ENCODE results near the gene UCMA. TPM values are rescaled to one million over a fixed set of nuclear protein-coding genes. Genes with fewer than 3 reads are reported as not detected.

Gene UCMA
- total and polyA plus RNA-seq, 9 of the 15 experiments (the other 6 are each of a cell fraction or from before 2014, with no cell fraction given): not detected

- in situ Hi-C loops (cut with MboI) (no loop called here), intact Hi-C loops (cut with micrococcal nuclease) (loop anchor here (10.0 kb wide), 1 partner anchor 48 kb away; no protein-coding TSS in a partner anchor)
- TF ChIP-seq PYGO2 (tag; IDR thresholded peaks at IDR 0.05): no peak
- no peak for TF ChIP-seq ZNF431 (CRISPR knock-in tag; IDR thresholded peaks at IDR 0.05)
- no peak for TF ChIP-seq ETV6 (IDR thresholded peaks at IDR 0.05; ENCODE audit: borderline replicate concordance in 1 of 2, low read depth in 2 of 2, low read length in 1 of 2)
- TF ChIP-seq ETV6 (CRISPR knock-in tag; IDR thresholded peaks at IDR 0.05; ENCODE audit: borderline replicate concordance): no peak
- no peak for TF ChIP-seq RUNX1 (IDR thresholded peaks at IDR 0.05; ENCODE audit: low read depth)
- TF ChIP-seq GABPB1 (CRISPR knock-in tag; IDR thresholded peaks at IDR 0.05): no peak
- TF ChIP-seq KDM5B (IDR thresholded peaks at IDR 0.05; ENCODE audit: insufficient replicate concordance, low read depth, low read length): no peak
- TF ChIP-seq NEUROD1 (IDR thresholded peaks at IDR 0.05; ENCODE audit: borderline replicate concordance, low read depth, low read length, partially characterized antibody): no peak
- TF ChIP-seq ZNF644 (tag; IDR thresholded peaks at IDR 0.05; ENCODE audit: low read depth): no peak
- no peak for TF ChIP-seq BDP1 (IDR thresholded peaks at IDR 0.05; ENCODE audit: insufficient read depth, insufficient read length)
- no peak for TF ChIP-seq KDM1A (IDR thresholded peaks at IDR 0.05)
- TF ChIP-seq ZNF740 (CRISPR knock-in tag; IDR thresholded peaks at IDR 0.05): no peak
- TF ChIP-seq ZNF740 (tag; IDR thresholded peaks at IDR 0.05): no peak
- no peak for TF ChIP-seq ZNF589 (CRISPR knock-in tag; IDR thresholded peaks at IDR 0.05; ENCODE audit: low read depth)
- TF ChIP-seq POLR2A (conservative IDR thresholded peaks at IDR 0.05): no peak
- TF ChIP-seq ZNF280A (IDR thresholded peaks at IDR 0.05; ENCODE audit: low read depth, partially characterized antibody): no peak
- TF ChIP-seq ZNF232 (CRISPR knock-in tag; IDR thresholded peaks at IDR 0.05): no peak
- TF ChIP-seq ZBTB34 (CRISPR knock-in tag; IDR thresholded peaks at IDR 0.05): no peak
- no peak for TF ChIP-seq SIN3A (IDR thresholded peaks at IDR 0.05; ENCODE audit: borderline replicate concordance in 2 of 2, control insufficient read depth in 1 of 2, low read depth in 2 of 2, low read length in 2 of 2)
- H3K9me1 ChIP-seq (ENCODE audit: control insufficient read depth, insufficient read depth, low read length): no peaks in the 10 kb centered on the region
- no peak overlapping the region for H3K4me2 ChIP-seq (ENCODE audit: insufficient read depth, low read length)
- no peaks in the 10 kb centered on the region for H3K36me3 ChIP-seq (ENCODE audit: control insufficient read depth, insufficient read depth, low read length)
- DNase-seq (ENCODE audit: extremely low read depth in 1 of 4, low spot score in 3 of 4) (no peak), FAIRE-seq (no peak), ATAC-seq (no peak)
- POLR2A ChIA-PET: interaction anchor here (1.0 kb wide), 1 partner anchor 75 kb away, joined by 4 read pairs; no protein-coding TSS in a partner anchor
- H3K27me3 ChIP-seq (ENCODE audit: control insufficient read depth in 2 of 2, insufficient read depth in 2 of 2, low read length in 2 of 2): peaks cover 16 to 23% of the 10 kb centered on the region in 2 experiments; a peak in 4 of 5 replicates
- 7% methylated on average over 3 of the region's 5 CpGs for WGBS (ENCODE audit: insufficient coverage, low coverage, missing lambda C conversion rate)
- no peaks in the 10 kb centered on the region for H3K9me3 ChIP-seq (replicated peaks; ENCODE audit: control insufficient read depth, insufficient read depth, low read depth, low read length)
- BruUV-seq (replicated peaks): no TSS peak
- no peak overlapping the region for H3K4me3 ChIP-seq
- no peaks in the 10 kb centered on the region; the same call in 1 of the 2 replicates for H4K20me1 ChIP-seq (replicated peaks; ENCODE audit: control insufficient read depth, insufficient read depth, low read length)
- H3K79me2 ChIP-seq (ENCODE audit: control insufficient read depth, insufficient read depth, low read length): no peaks in the 10 kb centered on the region
- CTCF ChIA-PET (ENCODE audit: low intra/inter-chr PET ratio): no interaction called here
- H2AFZ ChIP-seq (ENCODE audit: low read depth, low read length): no peak overlapping the region
- no peak overlapping the region for H3K27ac ChIP-seq (ENCODE audit: extremely low read depth, low read depth, low read length)
- peak overlapping the region in 1 of 2 experiments; percentile 56; a peak in 1 of 4 replicates for H3K9ac ChIP-seq (ENCODE audit: insufficient read depth in 1 of 2, low read depth in 2 of 2, low read length in 2 of 2)
- no peaks in the 10 kb centered on the region; a peak in 1 of 5 replicates for H3K4me1 ChIP-seq (replicated peaks in 1 of 2; ENCODE audit: control insufficient read depth in 2 of 2, insufficient read depth in 2 of 2, low read length in 2 of 2)
These were observed 7.1 kb downstream of the UCMA start for GRCh38 chr10:13227031-13227430.

Measured in K562 (cell line).